SH-SY5Y (cell line): ENCODE measurements around the gene NPLOC4.

Experiments used
- GATA2 ChIP-seq: IDR thresholded peaks from 2 replicates; pipeline ENCODE4 v1.6.1; 2011; ENCODE audit warnings: mild to moderate bottlenecking, low read depth, low read length
- GATA3 ChIP-seq: IDR thresholded peaks from 2 replicates; pipeline ENCODE4 v1.6.1; 2011; ENCODE audit warnings: low read depth, mild to moderate bottlenecking, low read length, moderate library complexity

GRCh38 chr17:81590121-81590520 is 46.8 kb downstream of the NPLOC4 start:
- TF ChIP-seq GATA2 = no peak
- no peak for TF ChIP-seq GATA3
